ENCODE measurements around the gene ALDH1A1. TPM values are rescaled to one million over a fixed set of nuclear protein-coding genes. Genes with fewer than 3 reads are reported as not detected.
A peak's percentile ranks its signal among the peaks of the same experiment; 100 is the strongest.

The ALDH1A1 gene
- total and polyA plus RNA-seq, 11 donors, result 2.2 to 37.5 (median 12.6) TPM

DNA sequence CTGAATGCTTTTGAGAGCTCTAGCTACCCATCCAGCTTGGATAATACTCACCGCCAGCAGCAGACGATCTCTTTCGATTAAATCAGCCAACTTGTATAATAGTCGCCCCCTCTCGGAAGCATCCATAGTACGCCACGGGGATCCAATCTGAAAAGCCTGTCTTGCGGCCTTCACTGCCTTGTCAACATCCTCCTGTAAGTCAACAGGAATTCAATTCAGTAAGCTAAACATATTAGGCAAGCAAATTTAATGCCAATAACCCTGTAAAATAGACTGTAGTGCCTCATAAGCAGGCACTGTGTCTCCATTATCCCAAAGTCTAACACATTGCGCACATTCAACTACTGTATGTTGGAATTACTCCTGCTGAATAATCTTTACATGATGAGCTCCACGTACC, 22.0 kb downstream of the ALDH1A1 start:
- no peak overlapping the region for H3K4me3 ChIP-seq
- ATAC-seq (no peak), DNase-seq (no peak)
- peaks cover 0 to 28% (median 0%) of the 10 kb centered on the region in 9 donors for H3K36me3 ChIP-seq
- intact Hi-C loops (cut with DNase I), result no loop called here
- WGBS, 4 donors, result 82 to 85% (median 84%) methylated on average over 10 of the region's 10 CpGs
- no peaks in the 10 kb centered on the region for H3K27me3 ChIP-seq
- H3K9me3 ChIP-seq, result no peaks in the 10 kb centered on the region
- peak overlapping the region in 1 of 12 donors; percentile 6 for H3K27ac ChIP-seq
- H3K4me1 ChIP-seq, result no peaks in the 10 kb centered on the region
- TF ChIP-seq POLR2A (IDR thresholded peaks at IDR 0.05), result no peak
- TF ChIP-seq, protein P1, sequence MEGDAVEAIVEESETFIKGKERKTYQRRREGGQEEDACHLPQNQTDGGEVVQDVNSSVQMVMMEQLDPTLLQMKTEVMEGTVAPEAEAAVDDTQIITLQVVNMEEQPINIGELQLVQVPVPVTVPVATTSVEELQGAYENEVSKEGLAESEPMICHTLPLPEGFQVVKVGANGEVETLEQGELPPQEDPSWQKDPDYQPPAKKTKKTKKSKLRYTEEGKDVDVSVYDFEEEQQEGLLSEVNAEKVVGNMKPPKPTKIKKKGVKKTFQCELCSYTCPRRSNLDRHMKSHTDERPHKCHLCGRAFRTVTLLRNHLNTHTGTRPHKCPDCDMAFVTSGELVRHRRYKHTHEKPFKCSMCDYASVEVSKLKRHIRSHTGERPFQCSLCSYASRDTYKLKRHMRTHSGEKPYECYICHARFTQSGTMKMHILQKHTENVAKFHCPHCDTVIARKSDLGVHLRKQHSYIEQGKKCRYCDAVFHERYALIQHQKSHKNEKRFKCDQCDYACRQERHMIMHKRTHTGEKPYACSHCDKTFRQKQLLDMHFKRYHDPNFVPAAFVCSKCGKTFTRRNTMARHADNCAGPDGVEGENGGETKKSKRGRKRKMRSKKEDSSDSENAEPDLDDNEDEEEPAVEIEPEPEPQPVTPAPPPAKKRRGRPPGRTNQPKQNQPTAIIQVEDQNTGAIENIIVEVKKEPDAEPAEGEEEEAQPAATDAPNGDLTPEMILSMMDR (IDR thresholded peaks at IDR 0.05), result no peak

DNA sequence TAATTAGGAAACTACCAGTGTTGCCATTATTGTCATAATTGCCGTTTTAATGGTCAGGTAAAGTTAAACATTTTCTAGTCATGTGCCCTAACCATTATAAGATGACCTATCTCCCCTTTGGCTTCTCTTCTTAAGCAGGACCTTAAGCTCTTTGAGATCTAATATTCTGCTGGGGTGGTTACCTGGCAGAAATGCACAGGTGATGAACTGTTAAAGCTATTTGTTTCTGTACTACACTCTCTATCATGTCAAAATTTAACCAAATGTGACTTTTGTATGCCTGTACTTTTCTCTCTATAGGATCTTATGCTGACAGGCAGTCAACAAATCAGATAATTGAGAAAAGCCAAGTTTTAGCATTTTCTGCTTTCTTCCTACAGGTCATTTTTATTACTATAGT, 23.3 kb downstream of the ALDH1A1 start:
- H3K36me3 ChIP-seq, result peaks cover 0 to 35% (median 0%) of the 10 kb centered on the region in 9 donors
- intact Hi-C loops (cut with DNase I), result no loop called here
- peaks cover 0 to 10% (median 0%) of the 10 kb centered on the region in 12 donors for H3K4me1 ChIP-seq
- H3K27ac ChIP-seq, result no peak overlapping the region
- no peak for ATAC-seq
- DNase-seq, result no peak
- H3K9me3 ChIP-seq, result no peaks in the 10 kb centered on the region
- H3K4me3 ChIP-seq, result no peak overlapping the region
- WGBS, 4 donors, result 84 to 89% (median 86%) methylated on average over 1 of the region's 1 CpG
- H3K27me3 ChIP-seq, result no peaks in the 10 kb centered on the region
- TF ChIP-seq, protein P1 (IDR thresholded peaks at IDR 0.05), result no peak
- TF ChIP-seq POLR2A (IDR thresholded peaks at IDR 0.05), result no peak

DNA sequence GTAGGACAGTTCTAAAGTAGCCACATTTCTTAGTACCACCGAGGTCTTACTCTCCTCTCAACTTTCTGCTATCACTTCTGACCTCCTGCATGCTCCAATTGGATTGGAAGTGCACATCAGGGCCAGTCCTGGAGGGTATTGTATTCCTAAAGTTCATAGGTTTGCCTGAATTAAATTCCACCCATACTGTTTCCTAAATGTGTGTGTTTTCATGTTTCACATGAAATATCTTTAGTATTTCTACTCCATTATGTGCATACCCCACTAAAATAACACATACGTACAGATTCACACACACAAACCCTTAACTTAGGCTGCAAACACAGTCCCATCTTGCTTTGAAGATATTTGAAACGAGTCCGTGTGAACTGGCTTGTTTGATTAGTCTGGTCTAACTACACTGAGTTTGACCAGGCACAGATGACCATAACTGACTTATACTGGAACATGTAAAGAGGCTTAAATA, 24.8 kb downstream of the ALDH1A1 start:
- H3K36me3 ChIP-seq, result peaks cover 0 to 45% (median 0%) of the 10 kb centered on the region in 9 donors
- H3K27me3 ChIP-seq, result no peaks in the 10 kb centered on the region
- intact Hi-C loops (cut with DNase I), result no loop called here
- no peak for DNase-seq
- 83 to 90% (median 86%) methylated on average over 4 of the region's 4 CpGs for WGBS, 4 donors
- peaks cover 0 to 10% (median 0%) of the 10 kb centered on the region in 12 donors for H3K4me1 ChIP-seq
- no peaks in the 10 kb centered on the region for H3K9me3 ChIP-seq
- no peak overlapping the region for H3K4me3 ChIP-seq
- H3K27ac ChIP-seq, result no peak overlapping the region
- TF ChIP-seq, protein P1 (IDR thresholded peaks at IDR 0.05), result no peak
- TF ChIP-seq POLR2A (IDR thresholded peaks at IDR 0.05), result no peak
- ATAC-seq, result no peak

DNA sequence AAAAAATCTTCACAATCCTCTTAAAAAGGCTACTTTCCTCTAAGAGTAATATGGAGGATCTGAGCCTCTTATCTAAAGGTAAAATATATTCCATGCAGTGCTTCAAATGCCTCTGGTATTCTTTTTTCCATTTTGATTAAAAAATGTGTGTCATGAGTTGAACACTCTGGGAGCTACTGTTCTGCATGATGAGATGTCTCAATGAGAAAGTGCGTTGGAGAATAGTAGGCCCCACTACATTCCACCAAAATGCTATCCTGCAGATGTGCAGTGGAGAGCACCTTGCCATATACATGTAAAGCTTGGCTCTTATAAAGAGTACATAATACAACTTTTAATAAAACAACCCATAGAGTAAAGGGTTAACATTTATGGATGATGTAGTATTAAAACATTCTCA, 26.3 kb downstream of the ALDH1A1 start:
- intact Hi-C loops (cut with DNase I), result no loop called here
- 94 to 100% (median 96%) methylated on average over 1 of the region's 1 CpG for WGBS, 4 donors

More for the DNA sequence above, 26.3 kb downstream of the ALDH1A1 start:
- DNase-seq (no peak), ATAC-seq (no peak)
- TF ChIP-seq, protein P1 (IDR thresholded peaks at IDR 0.05), result no peak
- no peak for TF ChIP-seq POLR2A (IDR thresholded peaks at IDR 0.05)
- H3K4me1 ChIP-seq, result peaks cover 0 to 10% (median 0%) of the 10 kb centered on the region in 12 donors
- H3K27ac ChIP-seq, result no peak overlapping the region
- no peaks in the 10 kb centered on the region for H3K9me3 ChIP-seq
- no peaks in the 10 kb centered on the region for H3K27me3 ChIP-seq
- no peak overlapping the region for H3K4me3 ChIP-seq
- H3K36me3 ChIP-seq, result peaks cover 0 to 47% (median 0%) of the 10 kb centered on the region in 9 donors
